H9 (cell line): ENCODE data around the gene HORMAD2. TPM values are rescaled to one million over a fixed set of nuclear protein-coding genes. Genes with fewer than 3 reads are reported as not detected.

Experiments
- DNase-seq: peaks from one replicate; pipeline ENCODE4 v3.0.0-alpha.2; 2017
- H2AFZ ChIP-seq: one replicate; pipeline ENCODE4 v1.6.1; 2013; ENCODE audit warnings: mild to moderate bottlenecking, low read length, control low read depth, moderate library complexity
- H2AK5ac ChIP-seq: 2 replicates; pipeline ENCODE4 v1.6.1; 2013; ENCODE audit warnings: low read length, control low read depth, mixed read lengths; ENCODE audit not compliant: insufficient read length
- H2BK120ac ChIP-seq: one replicate; pipeline ENCODE4 v1.6.1; 2013; ENCODE audit warnings: low read depth, mild to moderate bottlenecking, low read length, control low read depth, inconsistent platforms; ENCODE audit not compliant: poor library complexity, severe bottlenecking
- H2BK12ac ChIP-seq: 2 replicates; pipeline ENCODE4 v1.6.1; 2013; ENCODE audit warnings: low read length, control low read depth, mixed read lengths, low read depth; ENCODE audit not compliant: insufficient read length
- H2BK15ac ChIP-seq: 2 replicates; pipeline ENCODE4 v1.6.1; 2013; ENCODE audit warnings: low read depth, low read length, control low read depth
- H2BK20ac ChIP-seq: one replicate; pipeline ENCODE4 v1.6.1; 2013; ENCODE audit warnings: low read depth, mild to moderate bottlenecking, low read length, control low read depth, inconsistent platforms; ENCODE audit not compliant: poor library complexity, severe bottlenecking
- H2BK5ac ChIP-seq: 2 replicates; pipeline ENCODE4 v1.6.1; 2013; ENCODE audit warnings: low read length, control low read depth, mixed read lengths; ENCODE audit not compliant: insufficient read length
- H3K14ac ChIP-seq: 2 replicates; pipeline ENCODE4 v1.6.1; 2013; ENCODE audit warnings: low read length, control low read depth; ENCODE audit not compliant: insufficient read depth
- H3K18ac ChIP-seq: 2 replicates; pipeline ENCODE4 v1.6.1; 2013; ENCODE audit warnings: low read depth, mild to moderate bottlenecking, mixed read lengths, low read length, control low read depth; ENCODE audit not compliant: insufficient read length
- H3K23ac ChIP-seq: 2 replicates; pipeline ENCODE4 v1.6.1; 2013; ENCODE audit warnings: low read length, control low read depth, mixed read lengths, low read depth; ENCODE audit not compliant: insufficient read length
- H3K23me2 ChIP-seq: 2 replicates; pipeline ENCODE4 v1.6.1; 2013; ENCODE audit warnings: low read depth, mild to moderate bottlenecking, mixed read lengths, low read length, control low read depth; ENCODE audit not compliant: insufficient read length, poor library complexity, severe bottlenecking
- H3K27ac ChIP-seq: 2 replicates; pipeline ENCODE4 v1.5.1; 2013; ENCODE audit warnings: low read length, control low read depth, mixed read lengths, low read depth; ENCODE audit not compliant: insufficient read length
- H3K27me3 ChIP-seq: 2 replicates; pipeline ENCODE4 v1.6.1; 2013; ENCODE audit warnings: low read length, control low read depth, inconsistent platforms; ENCODE audit not compliant: insufficient read depth
- H3K4ac ChIP-seq: 2 replicates; pipeline ENCODE4 v1.6.1; 2013; ENCODE audit warnings: low read depth, mild to moderate bottlenecking, control low read depth, inconsistent platforms, low read length, moderate library complexity
- H3K4me1 ChIP-seq: 2 replicates; pipeline ENCODE4 v1.6.1; 2013; ENCODE audit warnings: low read length, control low read depth, inconsistent platforms; ENCODE audit not compliant: insufficient read depth
- H3K4me2 ChIP-seq: 2 replicates; pipeline ENCODE4 v1.6.1; 2013; ENCODE audit warnings: low read length, control low read depth, mixed read lengths; ENCODE audit not compliant: insufficient read length, insufficient read depth
- H3K56ac ChIP-seq: 2 replicates; pipeline ENCODE4 v1.6.1; 2013; ENCODE audit warnings: low read depth, mild to moderate bottlenecking, mixed read lengths, low read length, control low read depth; ENCODE audit not compliant: insufficient read length
- H3K79me1 ChIP-seq: 2 replicates; pipeline ENCODE4 v1.6.1; 2013; ENCODE audit warnings: low read depth, mild to moderate bottlenecking, moderate library complexity, low read length, control low read depth, inconsistent platforms; ENCODE audit not compliant: insufficient read depth, poor library complexity, severe bottlenecking
- H3K79me2 ChIP-seq: 2 replicates; pipeline ENCODE4 v1.6.1; 2013; ENCODE audit warnings: low read length, control low read depth, inconsistent platforms; ENCODE audit not compliant: insufficient read depth
- H3K9ac ChIP-seq: 2 replicates; pipeline ENCODE4 v1.6.1; 2013; ENCODE audit warnings: low read length, control low read depth, mixed read lengths; ENCODE audit not compliant: insufficient read length; ENCODE audit errors: extremely low read depth
- H3K9me3 ChIP-seq: one replicate; pipeline ENCODE4 v1.6.1; 2013; ENCODE audit warnings: low read depth, low read length, inconsistent platforms; ENCODE audit not compliant: control insufficient read depth
- H3T11ph ChIP-seq: one replicate; pipeline ENCODE4 v1.6.1; 2013; ENCODE audit warnings: mild to moderate bottlenecking, low read length, control low read depth, inconsistent platforms
- H4K20me1 ChIP-seq: one replicate; pipeline ENCODE4 v1.6.1; 2013; ENCODE audit not compliant: control insufficient read depth, insufficient read length, insufficient read depth
- H4K5ac ChIP-seq: 2 replicates; pipeline ENCODE4 v1.6.1; 2013; ENCODE audit warnings: low read depth, mild to moderate bottlenecking, mixed read lengths, low read length, control low read depth; ENCODE audit not compliant: insufficient read length
- H4K8ac ChIP-seq: replicated peaks from 2 replicates; pipeline ENCODE4 v1.6.1; 2013; ENCODE audit warnings: low read length, control low read depth, mixed read lengths, low read depth; ENCODE audit not compliant: insufficient read length
- H4K91ac ChIP-seq: 2 replicates; pipeline ENCODE4 v1.6.1; 2013; ENCODE audit warnings: low read depth, mild to moderate bottlenecking, moderate library complexity, mixed read lengths, low read length, control low read depth; ENCODE audit not compliant: insufficient read length
- H3K27ac Mint-ChIP-seq, 3 experiments: 2 replicates in 2 of 3; 3 replicates in 1 of 3; pipeline ENCODE4 v1.8.0; 2020 to 2021; ENCODE audit warnings: mixed read lengths in 3 of 3, mild to moderate bottlenecking in 1 of 3, moderate library complexity in 1 of 3
- H3K27me3 Mint-ChIP-seq: 2 replicates; pipeline ENCODE4 v1.8.0; 2021; ENCODE audit warnings: low read depth, mild to moderate bottlenecking, moderate library complexity, mixed read lengths
- H3K36me3 Mint-ChIP-seq, 3 experiments: 2 replicates in 2 of 3; 3 replicates in 1 of 3; pipeline ENCODE4 v1.8.0; 2020 to 2021; ENCODE audit warnings: low read depth in 3 of 3, mixed read lengths in 3 of 3; ENCODE audit not compliant: insufficient read depth in 1 of 3
- H3K4me1 Mint-ChIP-seq, 2 experiments: 2 replicates each; pipeline ENCODE4 v1.8.0; 2020; ENCODE audit warnings: mixed read lengths in 2 of 2
- H3K4me3 Mint-ChIP-seq, 2 experiments: 2 replicates in 1 of 2; 3 replicates in 1 of 2; pipeline ENCODE4 v1.8.0; 2020 to 2021; ENCODE audit warnings: mild to moderate bottlenecking in 2 of 2, mixed read lengths in 2 of 2, moderate library complexity in 1 of 2
- H3K9me3 Mint-ChIP-seq, 2 experiments: 2 replicates in 1 of 2; 3 replicates in 1 of 2; pipeline ENCODE4 v1.8.0; 2020; ENCODE audit warnings: mild to moderate bottlenecking in 2 of 2, mixed read lengths in 2 of 2, moderate library complexity in 1 of 2
- CTCF ChIP-seq: fragments of 200-600 bp; sonication (generic); conservative IDR thresholded peaks from 3 replicates; pipeline ENCODE4 v1.8.0; 2021; ENCODE audit warnings: antibody characterized with exemption, mild to moderate bottlenecking
- WGBS: extraction: QIAGEN DNeasy Blood & Tissue Kit; methylation state at CpG from one replicate; pipeline ENCODE4 v1.1.7; 2013; ENCODE audit warnings: missing lambda C conversion rate, low lambda C conversion rate, mixed read lengths; ENCODE audit not compliant: insufficient read length; ENCODE audit errors: extremely low coverage; 5-methylcytosine and 5-hydroxymethylcytosine counted together
- total RNA-seq: library from RNA; stranded (reverse); gene quantifications from 2 replicates; pipeline ENCODE4 v1.2.1, GENCODE V29; 2021

The HORMAD2 gene
- total RNA-seq, 1 experiment from 2014 or later = not detected

- H3K4me1 ChIP-seq = no peaks in the 10 kb centered on the region
- TF ChIP-seq CTCF = no peak
- H3K27me3 Mint-ChIP-seq = no peaks in the 10 kb centered on the region; the same call in 1 of the 2 replicates
- no peak for DNase-seq
- no peak overlapping the region for H3K4me2 ChIP-seq
- H3K4me1 Mint-ChIP-seq = no peaks in the 10 kb centered on the region
- no peak overlapping the region for H2BK20ac ChIP-seq
- no peak overlapping the region for H3K4ac ChIP-seq
- H3K79me1 ChIP-seq = no peaks in the 10 kb centered on the region
- no CpG with 5 or more reads among the region's 1 CpG for WGBS
- no peak overlapping the region for H3K27ac Mint-ChIP-seq
- no peak overlapping the region for H2BK12ac ChIP-seq
- no peak overlapping the region for H3T11ph ChIP-seq
- H3K9me3 Mint-ChIP-seq = peaks cover 0 to 3% of the 10 kb centered on the region in 2 experiments; a peak in 1 of 5 replicates
- H3K23me2 ChIP-seq = no peaks in the 10 kb centered on the region
- no peak overlapping the region for H2BK120ac ChIP-seq
- no peak overlapping the region for H3K9ac ChIP-seq
- no peak overlapping the region for H3K27ac ChIP-seq
- H3K36me3 Mint-ChIP-seq = no peaks in the 10 kb centered on the region
- H3K4me3 Mint-ChIP-seq = no peak overlapping the region
- no peaks in the 10 kb centered on the region for H3K27me3 ChIP-seq
- no peak overlapping the region for H3K14ac ChIP-seq
- no peak overlapping the region for H3K18ac ChIP-seq
- no peak overlapping the region for H2BK5ac ChIP-seq
- no peaks in the 10 kb centered on the region for H3K9me3 ChIP-seq
- H2AK5ac ChIP-seq = no peak overlapping the region
- H4K91ac ChIP-seq = no peak overlapping the region
- H3K23ac ChIP-seq = no peak overlapping the region
- H2AFZ ChIP-seq = no peak overlapping the region
- no peak overlapping the region for H3K56ac ChIP-seq
- no peaks in the 10 kb centered on the region for H3K79me2 ChIP-seq
- H4K8ac ChIP-seq = no peak overlapping the region
- H2BK15ac ChIP-seq = no peak overlapping the region
- H4K20me1 ChIP-seq = no peaks in the 10 kb centered on the region
- H4K5ac ChIP-seq = no peak overlapping the region
Measured at GRCh38 chr22:30129636-30130035, 49.4 kb downstream of the HORMAD2 start.
